HG02610 (cell line): ENCODE data around the gene RIN1.
"Not testable (repeated sequence)": the region's sequence is repeated elsewhere in the genome, so short reads cannot be mapped to it uniquely, and the experiment has no call there.

ENCODE experiments used
- ATAC-seq: cut with Tn5 transposase; IDR thresholded peaks from one replicate; pipeline ENCODE4 v1.9.1; 2021; ENCODE audit warnings: mild to moderate bottlenecking, moderate library complexity; ENCODE audit not compliant: unreplicated experiment

RIN1 gene

DNA sequence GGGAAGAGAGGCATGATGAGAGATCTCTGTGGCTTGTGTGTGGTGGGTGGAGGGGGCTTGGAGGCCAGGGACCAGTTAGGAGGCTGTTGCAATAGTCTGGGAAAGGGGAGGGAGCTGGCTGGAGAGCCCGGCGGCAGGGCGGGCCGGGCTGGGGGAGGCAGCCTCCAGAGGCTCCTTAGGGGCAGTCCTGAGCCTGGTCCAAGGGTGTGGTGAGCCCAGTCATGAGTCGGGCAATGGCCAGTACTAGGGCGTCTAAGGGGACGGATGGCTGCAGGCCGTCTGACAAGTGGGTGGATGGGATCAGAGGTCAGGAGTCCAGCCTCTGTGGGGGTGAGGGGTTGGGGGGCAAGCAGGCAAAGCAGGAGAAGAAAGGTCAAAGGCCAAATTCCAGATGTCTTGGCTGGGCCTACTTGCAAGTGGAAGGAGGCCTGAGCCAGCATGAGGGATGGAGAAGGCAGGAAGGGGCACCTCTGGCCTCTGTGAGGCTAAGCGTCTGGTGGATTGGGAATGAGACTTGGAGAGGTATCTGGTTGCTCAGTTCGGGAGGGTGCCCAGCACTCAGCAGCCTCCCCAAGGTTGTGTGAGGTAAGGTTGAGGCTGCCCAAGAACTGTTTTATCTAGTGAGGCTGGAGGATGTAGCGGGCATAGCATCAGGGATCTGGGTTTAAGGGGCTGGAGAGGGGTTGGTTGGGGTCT, 13.4 kb downstream of the RIN1 start:
- no peak for ATAC-seq

DNA sequence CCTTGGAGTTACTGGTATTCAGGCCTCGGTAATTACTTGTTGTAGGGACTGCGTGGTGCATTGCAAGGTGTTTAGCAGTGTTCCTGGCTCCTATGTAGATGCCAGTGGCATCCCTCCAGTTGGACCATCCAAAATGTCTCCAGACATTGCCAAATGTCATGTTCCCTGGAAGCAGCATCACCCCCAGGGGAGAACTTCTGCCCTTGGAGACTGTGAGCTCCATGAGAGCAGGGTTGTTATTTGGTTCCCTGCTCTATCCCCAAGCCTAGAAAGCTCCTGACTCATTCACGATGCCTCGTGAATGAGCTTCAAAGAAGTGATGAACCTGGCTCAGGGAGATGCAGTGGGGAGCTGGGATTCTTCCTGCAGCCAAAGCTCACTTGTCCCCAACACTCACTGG, 14.6 kb downstream of the RIN1 start:
- no peak for ATAC-seq

DNA sequence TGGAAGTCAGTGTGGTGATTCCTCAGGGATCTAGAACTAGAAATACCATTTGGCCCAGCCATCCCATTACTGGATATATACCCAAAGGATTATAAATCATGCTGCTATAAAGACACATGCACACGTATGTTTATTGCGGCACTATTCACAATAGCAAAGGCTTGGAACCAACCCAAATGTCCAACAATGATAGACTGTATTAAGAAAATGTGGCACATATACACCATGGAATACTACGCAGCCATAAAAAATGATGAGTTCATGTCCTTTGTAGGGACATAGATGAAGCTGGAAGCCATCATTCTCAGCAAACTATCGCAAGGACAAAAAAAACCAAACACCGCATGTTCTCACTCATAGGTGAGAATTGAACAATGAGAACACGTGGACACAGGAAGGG, 15.5 kb downstream of the RIN1 start:
- not testable (repeated sequence) for ATAC-seq

DNA sequence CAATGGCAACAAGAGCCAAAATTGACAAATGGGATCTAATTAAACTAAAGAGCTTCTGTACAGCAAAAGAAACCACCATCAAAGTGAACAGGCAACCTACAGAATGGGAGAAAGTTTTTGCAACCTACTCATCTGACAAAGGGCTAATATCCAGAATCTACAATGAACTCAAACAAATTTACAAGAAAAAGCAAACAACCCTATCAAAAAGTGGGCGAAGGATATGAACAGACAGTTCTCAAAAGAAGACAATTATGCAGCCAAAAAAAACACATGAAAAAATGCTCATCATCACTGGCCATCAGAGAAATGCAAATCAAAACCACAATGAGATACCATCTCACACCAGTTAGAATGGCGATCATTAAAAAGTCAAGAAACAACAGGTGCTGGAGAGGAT, 15.9 kb downstream of the RIN1 start:
- ATAC-seq = not testable (repeated sequence)

DNA sequence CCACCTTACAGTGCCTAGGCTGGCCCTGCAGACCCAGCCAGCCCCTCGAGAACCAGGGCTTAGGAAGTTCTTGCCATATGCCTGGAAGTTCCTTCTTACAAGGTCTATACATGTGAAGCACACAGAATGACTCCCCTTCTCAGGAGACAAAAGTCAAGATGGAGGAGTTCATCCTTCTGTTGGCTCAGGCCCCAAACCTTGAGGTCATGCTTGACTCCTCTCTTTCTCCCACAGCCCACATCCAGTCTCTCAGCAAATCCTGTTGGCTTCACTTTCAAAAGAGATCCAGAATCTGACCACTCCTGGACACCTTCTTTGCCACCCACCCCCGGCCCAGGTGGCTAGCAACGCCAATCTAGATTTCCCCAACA, 17.6 kb downstream of the RIN1 start:
- ATAC-seq = no peak

DNA sequence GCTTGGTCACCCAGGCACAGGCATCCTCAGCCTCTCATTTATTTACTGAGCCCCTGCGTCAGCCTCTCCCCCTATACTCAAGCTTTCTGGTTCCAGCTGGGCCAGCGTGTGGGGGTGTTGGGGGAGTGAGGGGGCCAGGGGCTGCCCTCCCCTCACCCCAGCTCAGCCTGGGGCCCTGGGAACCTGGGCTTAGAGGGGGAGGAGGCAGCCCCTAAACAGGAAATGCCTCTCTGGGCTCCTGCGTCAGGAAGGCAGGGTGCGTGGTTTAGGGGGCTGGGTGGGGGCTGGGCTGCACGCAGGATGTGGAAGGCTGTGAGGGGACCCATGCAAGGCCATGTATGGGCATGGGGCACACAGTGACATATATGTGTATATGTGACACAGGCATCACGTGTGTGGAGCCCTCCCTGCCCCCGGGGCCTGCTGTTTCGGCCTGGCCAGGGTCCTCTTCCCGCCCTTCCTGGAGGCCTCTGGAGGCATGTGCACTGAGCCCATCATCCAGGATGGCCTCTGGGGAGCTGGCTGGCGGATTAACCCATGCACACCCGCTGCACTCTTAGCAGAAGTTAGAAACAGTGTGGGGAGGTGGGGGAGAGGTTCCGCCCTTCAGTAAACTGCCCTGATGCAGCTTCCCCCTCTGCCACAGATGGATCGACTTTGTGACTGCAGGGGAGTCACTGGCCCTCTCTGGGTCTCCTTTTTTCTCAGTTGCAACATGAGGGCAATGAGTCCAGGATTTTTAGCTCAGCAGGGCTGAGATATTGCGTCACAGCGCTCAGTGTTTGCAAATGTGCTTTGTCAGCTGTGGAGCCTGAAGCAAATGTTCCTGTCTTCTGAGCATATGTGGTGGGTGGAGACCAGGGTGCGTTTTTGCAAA, 18.3 kb downstream of the RIN1 start:
- ATAC-seq = no peak

DNA sequence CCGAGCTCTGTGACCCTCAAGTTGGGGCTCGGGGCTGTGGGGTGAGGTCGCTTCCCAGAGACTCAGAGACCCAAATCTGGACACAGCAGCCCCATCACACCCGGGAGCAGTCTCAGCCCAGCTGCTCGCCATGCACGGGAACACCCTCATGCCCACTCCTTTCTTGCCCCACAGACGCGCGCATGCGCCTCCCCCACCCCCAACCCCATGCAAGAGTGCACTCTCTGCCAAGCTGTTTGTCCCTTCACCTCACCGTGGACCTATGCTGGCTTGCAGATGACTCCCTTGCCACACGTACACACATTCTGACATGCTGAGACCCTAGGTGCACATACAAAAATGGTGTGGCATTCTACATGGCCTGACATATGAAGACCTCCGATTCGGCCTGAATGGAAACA, 18.9 kb downstream of the RIN1 start:
- ATAC-seq = no peak

DNA sequence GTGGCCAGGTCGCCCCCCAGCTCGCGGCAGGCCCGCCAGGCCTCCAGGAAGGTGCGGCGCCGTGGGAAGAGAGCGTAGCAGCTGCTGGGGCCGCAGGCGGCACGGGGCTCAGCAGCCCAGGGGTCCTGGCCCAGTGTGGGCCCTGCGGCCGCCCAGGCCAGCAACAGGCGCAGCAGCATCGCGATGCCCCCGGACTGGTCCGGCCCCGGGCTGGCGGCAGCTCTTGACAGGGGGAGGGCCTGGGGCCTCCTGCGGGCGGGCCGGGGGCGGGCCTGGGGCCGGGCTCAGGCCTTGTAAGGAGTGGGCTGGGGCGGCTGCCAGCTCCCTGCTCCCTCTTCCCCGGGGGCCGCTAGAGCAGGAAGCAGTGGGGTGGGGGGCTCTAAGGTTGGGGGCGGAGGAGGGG, 19.4 kb downstream of the RIN1 start, which contains the start of gene CD248:
Gene CD248, minus strand, starts transcription at position 196 of the 403 bp plus-strand sequence. Its CDS starts 17 bp downstream, at position 179.
- no peak for ATAC-seq

DNA sequence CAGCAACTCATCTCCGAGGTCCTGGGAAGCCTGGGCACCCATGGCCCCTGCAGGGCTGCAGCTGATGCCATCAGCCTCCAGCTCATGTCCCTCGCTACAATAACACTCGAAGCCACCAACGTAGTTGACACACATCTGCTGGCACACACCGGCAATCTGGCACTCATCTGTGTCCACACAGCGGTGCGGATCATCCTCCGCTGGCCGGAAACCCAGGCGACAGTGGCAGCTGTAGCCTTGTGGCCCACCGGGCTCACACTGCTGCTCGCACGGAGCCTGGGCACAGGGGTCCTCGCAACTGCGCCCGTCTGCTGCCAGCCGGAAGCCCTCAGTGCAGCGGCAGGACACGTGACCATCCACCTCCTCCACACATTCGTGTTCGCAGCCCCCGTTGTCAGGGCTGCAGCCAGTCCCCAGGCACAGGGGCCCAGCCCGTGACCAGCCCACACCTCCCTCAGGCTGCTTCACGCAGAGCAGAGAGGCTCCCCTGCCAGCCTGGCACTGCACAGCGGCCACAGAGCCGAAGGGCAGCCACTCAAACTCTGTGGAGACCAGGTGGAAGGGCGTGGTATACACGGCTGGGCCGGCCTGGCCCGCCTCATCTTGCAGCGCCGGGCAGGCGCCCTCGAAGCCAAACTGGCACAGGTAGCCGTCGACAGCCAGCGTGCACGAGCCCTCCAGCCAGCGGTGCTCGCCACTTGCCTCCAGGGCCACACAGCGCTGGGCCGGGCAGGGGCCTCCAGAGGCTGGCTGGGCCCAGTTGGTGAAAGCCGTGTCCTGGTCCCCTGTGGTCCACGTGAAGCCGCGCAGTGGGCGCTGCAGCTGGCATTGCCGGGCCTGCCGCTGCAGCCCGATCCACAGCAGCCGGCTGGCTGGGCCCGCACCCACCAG, 20.1 kb downstream of the RIN1 start:
- ATAC-seq = no peak

DNA sequence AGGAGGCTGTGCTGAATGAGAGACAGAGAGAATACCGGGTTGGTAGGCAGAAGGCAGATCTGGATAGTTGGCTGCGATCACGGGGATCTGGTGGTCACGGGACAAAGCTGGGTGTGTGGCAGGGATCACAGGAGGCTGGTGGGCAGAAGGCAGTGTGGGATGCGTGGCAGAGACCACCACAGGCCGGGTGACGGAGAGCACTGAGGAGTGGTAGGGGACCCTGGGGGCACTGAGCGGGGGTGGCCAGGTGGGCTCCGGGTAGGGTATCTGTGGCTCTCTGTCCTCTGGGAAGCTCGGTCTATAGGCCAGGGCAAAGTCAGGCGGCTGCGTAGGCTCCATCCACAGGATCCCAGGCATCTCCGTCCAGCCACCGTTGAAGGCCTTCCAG, 20.7 kb downstream of the RIN1 start:
- no peak for ATAC-seq

DNA sequence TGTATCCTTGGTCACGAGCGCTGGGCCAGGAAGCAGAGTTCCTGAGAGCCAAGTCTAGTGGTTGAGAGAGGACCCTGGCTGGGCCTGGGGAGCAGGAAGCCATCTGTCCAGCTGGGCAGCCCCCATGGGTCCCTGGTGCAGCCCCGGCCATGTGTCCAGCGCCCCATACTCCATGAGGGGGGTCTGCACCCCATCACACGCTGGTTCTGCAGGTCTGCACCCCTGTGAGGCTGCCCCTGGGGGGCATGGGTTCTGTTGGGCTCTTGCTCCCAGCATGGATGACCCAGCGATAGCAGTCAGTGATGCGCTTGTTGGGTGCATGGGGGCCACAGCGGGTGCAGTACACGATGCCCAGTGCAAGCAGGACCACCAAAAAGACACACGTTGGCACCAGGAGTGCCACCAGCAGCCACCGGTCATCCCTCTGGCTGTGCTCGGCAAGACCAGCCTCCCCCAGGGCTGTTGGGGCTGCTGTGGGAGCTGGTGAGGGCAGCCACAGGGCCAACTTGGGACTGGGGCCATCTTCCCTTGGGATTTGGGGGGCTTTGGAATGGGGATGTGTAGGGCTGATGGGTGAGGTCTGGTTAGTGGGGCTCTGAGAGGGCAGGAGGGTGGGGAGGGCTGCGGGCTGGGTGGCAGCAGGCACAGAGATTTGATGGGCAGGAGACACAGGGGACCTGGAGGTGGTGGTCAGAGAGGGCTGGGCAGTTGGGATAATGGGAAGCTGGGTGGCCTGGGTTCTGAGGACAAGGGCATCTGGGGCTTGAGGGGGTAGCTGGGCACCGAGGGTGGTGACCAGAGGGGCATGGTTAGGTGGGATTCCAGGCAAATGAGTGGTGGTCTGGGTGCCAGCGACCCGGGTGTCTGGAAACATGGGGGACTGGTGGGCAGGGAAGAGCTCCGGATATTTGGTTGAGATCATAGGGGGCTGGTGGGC, 21.4 kb downstream of the RIN1 start:
- ATAC-seq = no peak

DNA sequence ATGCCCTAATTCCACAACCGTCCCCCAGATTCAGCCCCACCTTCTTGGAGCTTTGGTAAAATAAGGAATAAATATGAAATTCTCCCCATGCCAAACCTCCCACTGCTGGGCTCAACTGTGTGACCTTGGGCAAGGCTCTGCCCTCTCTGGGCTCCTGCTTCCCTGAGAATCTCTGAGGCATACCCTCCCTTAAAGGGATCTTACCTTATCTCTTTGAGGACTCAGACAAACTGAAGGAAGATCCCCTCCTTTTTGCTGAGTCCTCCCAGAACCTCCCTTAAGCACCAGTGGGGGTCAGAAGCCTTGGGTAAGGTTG, 22.1 kb downstream of the RIN1 start:
- ATAC-seq = no peak

DNA sequence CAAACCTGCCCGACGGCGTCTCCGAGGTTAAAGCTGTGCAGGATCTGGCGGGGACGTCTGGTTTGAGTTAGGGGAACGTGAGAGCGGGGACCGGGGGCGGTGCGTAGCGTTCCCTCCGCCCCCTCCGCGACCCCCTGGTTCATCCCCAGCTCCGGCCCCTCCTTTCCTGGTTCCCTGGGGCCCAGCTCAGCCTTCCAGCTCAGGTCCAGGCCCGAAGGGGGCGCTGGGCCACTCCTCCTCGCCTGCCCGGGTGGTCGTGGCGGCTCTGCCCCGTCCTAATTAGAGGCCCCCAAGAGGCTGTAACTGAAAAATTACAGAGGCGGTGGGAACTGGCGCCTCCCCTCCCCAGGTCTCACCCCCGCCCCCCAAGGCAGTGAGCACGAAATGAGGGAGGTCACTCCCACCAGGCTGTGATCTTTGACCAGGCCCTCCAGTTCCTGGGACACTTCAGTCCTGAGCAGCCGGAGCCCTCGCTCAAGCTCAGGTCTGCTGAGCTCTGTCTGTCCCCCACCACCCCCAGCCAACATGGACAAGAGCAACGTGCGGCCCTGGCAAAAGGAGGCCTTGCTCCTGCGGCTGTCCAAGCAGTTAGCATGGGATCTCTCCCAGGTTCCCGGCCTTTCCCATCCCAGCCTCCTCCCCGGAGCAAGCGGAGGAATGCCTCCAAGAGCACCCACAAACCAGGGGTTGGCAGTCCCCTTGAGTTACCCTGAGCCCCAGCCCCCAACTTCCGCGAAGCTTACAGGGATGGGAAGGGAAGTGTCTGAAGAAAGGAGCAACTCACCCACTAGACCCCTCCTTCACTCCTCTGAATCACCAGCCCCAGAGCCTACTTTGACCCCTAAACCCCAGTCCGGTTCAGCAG, 22.7 kb downstream of the RIN1 start:
- no peak for ATAC-seq

DNA sequence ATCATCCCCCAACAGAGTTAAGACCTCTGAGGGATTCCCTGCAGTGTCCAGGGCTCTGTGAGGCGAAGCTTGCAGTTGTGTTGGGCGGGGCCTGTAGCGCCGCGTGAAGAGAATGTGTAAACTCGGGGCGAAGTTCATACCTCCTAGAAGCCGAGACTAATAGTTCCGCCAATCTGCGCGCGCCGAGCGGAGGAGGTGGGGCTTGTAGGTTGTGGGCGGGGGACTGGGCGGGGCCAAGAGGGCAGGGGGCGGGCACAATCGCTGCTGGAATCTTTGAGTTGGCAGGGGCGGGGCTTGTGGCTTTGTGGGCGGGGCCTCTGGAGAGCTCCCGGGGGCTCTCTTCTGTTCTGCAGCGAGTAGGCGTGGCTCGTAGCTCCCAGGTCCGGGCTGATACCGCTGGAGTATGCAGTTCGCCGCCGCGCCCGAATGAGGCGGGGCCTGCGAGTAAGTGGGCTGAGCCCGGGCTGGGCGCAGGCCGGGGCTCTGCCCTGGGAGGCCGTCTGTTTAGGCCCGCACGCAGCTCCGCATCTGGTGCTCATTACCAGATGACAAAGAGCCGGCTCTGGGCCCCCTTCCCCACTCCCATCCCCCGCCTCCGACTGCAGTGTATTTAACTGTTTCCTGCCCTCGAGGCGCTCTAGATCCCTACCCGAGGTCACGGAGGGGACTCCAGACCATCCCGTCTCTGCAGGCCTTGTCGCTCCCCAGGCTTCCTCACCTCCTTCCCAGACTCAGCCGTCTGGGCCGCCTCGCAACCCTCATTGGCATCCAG, 23.5 kb downstream of the RIN1 start:
- peak; percentile 53 for ATAC-seq

DNA sequence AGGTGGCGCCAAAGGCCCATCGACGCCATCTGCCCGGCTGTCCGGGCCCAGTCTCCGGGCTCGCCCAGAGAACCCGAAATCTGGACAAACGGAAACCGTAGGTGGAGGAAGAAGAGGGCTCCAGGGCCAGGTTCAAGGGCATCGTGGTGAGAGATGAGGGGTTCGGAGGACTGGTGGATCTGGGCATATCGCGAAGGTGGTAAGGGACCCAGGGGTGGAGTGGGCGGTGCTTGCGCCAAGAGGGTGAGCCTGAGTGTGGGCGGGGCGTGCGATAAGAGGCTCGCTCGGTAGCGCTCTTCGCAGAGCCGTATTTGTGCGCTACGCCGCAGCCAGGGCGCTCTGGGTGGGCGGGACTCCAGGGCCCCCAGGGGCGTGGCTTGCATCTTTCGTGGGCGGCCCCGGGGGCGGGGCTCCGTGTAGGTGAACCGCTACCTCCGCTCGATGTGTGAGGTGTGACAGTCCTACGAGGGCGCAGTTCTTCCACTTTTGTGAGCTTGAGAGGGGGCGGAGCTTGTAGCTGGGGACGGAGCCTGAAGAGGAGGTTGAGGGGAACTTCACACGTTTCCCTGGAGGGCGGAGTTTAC, 24.2 kb downstream of the RIN1 start:
- peak; percentile 79 for ATAC-seq

DNA sequence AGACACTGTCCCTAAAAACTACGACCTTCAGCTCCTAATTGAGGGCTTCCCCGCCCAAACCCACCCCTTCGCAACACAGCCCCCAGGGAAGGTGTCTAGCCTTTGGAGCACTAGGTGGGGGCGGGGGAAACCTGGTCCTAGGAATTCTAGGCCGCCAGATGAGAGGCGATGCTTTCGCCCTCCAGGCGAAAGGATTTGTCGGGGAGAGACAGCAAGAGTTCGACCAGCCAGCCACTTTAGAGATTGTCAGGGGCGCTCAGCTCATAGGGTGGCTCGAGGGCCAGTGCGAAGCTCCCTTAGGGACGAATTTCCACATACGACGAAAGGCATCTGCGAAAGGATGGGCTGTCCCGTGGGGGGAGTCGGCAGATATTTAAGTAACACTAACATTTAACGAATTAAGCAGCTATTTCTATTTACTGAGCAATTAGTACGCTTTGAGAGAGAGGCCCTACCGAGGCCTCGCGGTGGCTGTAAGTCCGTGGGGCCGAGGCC, 24.7 kb downstream of the RIN1 start:
- no peak for ATAC-seq

DNA sequence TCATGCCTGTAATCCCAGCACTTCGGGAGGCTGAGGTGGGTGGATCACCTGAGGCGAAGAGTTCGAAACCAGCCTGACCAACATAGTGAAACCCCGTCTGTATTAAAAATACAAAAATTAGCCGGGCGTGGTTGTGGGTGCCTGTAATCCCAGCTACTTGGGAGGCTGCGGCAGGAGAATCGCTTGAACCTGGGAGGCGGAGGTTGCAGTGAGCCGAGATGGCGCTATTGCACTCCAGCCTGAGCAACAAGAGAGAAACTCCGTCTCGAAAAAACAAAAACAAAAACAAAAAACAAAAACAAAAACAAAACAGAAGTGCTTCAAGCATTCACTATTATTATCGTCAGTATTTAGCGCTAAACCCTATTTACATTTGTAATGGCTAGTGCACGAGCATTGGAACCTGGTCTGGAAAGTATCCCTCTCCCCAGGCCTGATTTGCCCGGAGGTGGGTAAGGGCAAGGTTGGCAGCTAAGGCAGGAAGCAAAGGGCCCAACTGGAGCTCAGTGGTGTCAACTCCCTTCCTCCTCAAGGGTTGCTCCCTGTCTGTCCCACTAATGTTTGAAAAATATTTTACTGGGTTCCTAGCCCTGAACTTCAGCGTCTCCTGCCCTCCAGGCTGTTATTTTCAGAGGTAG, 25.3 kb downstream of the RIN1 start:
- ATAC-seq = not testable (repeated sequence)

DNA sequence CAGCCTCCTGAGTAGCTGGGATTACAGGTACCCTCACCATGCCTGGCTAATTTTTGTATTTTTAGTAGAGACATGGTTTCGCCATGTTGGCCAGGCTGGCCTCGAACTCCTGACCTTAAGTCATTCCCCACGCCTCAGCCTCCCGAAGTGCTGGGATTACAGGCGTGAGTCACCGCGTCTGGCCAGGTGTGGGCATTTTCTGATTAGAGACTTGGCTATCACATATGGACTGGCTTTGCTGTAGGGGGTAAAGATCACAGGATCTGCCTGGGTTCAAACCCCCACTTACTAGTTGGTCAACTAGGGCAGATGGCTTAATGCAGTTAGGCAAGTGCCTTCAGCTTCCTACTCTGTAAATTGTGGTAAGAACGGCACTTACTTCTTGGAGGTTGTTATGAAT, 25.9 kb downstream of the RIN1 start:
- ATAC-seq = no peak
